NOMO-1 treated with DMSO at 0.1 percent for 48 hours (cell line): ENCODE data around the gene CNKSR1.

Source experiments
- DNase-seq: peaks from one replicate; lab custom pipeline; 2025; ENCODE audit not compliant: unreplicated experiment; lab: John Stamatoyannopoulos, UW

CNKSR1 gene, protein sequence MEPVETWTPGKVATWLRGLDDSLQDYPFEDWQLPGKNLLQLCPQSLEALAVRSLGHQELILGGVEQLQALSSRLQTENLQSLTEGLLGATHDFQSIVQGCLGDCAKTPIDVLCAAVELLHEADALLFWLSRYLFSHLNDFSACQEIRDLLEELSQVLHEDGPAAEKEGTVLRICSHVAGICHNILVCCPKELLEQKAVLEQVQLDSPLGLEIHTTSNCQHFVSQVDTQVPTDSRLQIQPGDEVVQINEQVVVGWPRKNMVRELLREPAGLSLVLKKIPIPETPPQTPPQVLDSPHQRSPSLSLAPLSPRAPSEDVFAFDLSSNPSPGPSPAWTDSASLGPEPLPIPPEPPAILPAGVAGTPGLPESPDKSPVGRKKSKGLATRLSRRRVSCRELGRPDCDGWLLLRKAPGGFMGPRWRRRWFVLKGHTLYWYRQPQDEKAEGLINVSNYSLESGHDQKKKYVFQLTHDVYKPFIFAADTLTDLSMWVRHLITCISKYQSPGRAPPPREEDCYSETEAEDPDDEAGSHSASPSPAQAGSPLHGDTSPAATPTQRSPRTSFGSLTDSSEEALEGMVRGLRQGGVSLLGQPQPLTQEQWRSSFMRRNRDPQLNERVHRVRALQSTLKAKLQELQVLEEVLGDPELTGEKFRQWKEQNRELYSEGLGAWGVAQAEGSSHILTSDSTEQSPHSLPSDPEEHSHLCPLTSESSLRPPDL

GRCh38 chr1:26177182-26177684 lies at the start of gene CNKSR1:
CNKSR1 (plus strand) TSS chr1:26177491; CDS start chr1:26177548, 57 bp downstream.
- no peak for DNase-seq

GRCh38 chr1:26129778-26130177 lies 47.5 kb upstream of the CNKSR1 start:
- no peak for DNase-seq

DNA sequence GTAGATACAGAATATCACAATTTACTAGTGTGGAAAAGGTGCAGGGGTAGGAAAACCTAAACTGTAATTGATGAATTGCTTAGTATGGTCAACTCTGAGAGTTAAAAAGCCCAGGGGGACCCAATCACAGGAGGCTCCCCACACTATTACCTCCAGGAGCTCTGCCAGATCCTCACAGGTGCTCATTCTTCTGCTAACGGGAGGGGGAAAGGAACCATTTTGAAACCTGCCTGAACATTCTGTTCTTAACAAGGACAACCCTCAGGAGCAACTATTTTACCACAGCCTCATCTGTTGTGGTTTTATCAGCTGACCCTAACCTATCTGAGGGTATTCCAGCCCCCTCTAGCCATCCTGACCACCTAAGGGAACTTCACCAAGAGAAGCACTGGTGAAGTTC lies 46.6 kb upstream of the CNKSR1 start:
- no peak for DNase-seq

GRCh38 chr1:26132128-26132833 lies 45.0 kb upstream of the CNKSR1 start:
- DNase-seq: no peak

DNA sequence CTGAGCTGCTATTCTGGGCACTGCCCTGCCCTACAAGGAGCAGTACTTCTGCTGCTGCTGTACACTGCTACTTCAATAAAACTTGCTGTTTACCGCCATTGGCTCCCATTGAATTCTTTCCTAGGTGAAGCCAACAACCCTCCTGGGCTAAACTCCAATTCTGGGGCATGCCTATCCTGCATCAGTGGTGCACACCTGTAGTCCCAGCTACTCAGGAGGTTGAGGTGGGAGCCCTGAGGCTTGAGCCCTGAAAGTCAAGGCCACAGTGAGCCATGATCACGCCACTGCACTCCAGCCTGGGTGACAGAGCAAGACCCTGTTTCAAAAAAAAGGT lies 44.5 kb upstream of the CNKSR1 start:
- DNase-seq: no peak

- no peak for DNase-seq
Measured at GRCh38 chr1:26134466-26134865, 42.8 kb upstream of the CNKSR1 start.

DNA sequence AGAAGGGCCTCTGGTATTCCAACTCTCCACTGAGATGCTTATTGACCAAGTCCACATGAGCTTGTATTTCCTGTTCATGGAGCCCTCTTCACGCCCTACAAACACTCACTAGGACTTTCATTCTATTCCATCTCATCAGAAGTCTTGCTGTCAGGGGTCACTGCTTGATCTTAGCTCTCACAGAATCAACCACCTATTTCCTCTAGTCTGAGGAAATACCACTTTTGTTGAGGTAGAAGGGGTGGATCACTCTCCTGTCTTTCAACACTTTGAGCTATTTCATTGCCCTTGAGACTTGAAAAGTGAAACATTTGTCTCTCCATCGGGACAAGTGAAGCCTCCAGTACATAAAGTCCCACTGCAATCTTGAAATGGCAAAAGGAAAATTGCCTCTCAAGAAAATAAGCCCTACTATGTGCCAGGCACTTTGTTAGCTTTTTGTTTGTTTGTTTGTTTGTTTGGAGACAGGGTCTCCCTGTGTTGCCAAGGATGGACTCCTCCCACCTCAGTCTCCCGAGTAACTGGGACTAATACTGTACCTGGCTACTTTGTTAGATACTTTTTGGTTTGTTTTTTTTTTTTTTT lies 38.2 kb upstream of the CNKSR1 start:
- peak; percentile 57 for DNase-seq

- peak; percentile 6 for DNase-seq
Measured at GRCh38 chr1:26142159-26142558, 35.1 kb upstream of the CNKSR1 start.

DNA sequence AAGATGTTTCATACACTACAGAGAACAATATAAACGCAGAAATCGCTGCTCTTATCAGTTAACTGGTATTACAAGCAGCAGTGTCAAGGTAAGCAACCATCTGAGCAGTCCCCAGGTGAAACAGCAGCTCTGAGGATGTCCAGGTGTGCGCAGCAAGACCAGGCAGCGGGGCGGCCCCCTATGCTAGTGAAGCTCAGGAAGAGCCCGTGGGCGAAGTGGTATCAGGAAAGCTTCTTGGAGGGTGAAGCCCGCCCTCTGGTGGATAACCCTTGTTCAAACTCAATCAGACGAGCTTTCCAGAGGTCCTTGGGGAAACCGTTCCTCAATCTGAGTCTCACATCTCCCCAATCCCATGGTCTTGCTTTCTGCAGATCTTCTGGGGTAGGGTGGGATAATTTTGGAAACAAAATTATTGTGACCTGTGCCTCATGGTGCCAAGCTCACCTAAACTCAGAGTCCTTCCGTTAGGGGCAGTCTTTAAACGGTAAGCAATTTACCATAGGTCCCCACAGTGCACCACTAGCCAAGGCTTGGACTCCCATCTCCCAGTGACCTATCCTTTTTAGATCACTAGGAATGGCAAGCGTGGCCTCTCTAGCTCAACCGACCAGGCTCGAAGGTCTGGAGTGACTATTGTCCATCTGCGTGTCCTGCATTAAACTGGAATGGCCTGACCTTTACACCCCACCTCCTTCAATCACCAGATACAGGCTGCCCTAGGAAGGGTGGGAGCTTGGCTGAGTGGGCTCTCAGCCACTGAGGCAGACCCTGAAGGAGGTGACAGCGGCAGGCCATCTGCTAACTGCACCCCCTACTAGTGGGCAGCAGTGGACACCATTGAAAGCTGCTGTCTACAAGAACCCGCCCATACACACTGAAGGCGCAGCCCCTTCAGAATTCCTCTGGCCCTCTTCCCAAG lies 32.0 kb upstream of the CNKSR1 start:
- DNase-seq: peak; percentile 73

GRCh38 chr1:26145960-26146294 lies 31.4 kb upstream of the CNKSR1 start:
- no peak for DNase-seq

- no peak for DNase-seq
Measured at GRCh38 chr1:26148887-26149286, 28.4 kb upstream of the CNKSR1 start.

GRCh38 chr1:26153966-26154532 lies 23.2 kb upstream of the CNKSR1 start:
- no peak for DNase-seq

- no peak for DNase-seq
Measured at GRCh38 chr1:26154750-26155149, 22.5 kb upstream of the CNKSR1 start.

DNA sequence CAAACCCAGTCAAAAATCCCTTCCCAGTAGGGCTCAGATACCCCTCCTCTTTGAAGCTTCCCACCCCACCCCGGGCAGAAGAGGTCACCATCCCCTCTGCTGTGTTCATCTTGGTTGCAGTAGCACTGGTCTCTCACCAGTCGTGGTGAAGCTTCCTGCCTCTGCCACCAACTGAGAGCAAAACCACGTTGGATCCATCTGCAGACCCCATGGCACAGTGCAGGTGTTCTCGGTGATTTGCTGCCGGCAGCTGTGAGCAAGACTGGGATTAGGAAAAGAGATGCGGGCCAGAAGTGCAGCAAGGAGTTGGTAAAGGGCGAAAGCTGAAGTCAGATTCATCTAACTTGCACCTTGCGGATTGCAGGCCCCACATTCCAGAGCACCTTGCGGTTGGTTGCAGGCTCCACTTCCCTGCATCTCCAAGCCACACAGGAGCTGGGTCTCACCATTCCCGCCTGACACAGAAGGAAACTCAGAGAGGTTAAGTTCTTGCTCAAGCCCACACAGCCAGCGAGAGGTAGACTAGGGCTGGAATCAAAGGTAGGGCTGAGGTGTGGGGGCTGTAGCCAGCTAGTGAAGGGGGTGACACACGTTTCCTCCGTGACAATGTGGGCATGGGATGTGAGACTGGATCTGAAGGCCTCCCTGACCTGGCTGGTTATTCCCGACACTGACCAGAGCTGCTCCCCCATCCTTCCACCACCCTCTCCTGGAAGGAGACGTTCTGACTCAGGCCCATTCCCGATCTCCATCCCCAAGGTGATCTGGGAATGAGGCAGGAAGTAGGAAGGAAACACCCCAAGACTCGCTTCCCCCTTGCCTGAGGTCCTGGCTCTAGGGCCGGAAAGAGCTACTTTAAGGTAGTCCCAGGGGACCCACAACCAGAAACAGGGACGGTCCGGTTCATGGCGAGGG lies 21.7 kb upstream of the CNKSR1 start:
- DNase-seq: no peak

- DNase-seq: no peak
Measured at GRCh38 chr1:26156285-26157038, 20.8 kb upstream of the CNKSR1 start.

- DNase-seq: no peak
Measured at GRCh38 chr1:26158271-26158907, 18.9 kb upstream of the CNKSR1 start.

GRCh38 chr1:26158908-26159742 lies 18.2 kb upstream of the CNKSR1 start, which contains the start of gene FAM110D:
FAM110D (plus strand) TSS chr1:26159079; CDS start chr1:26161292, 2,213 bp downstream.
- DNase-seq: no peak
